HEK293 (cell line): Measurements from ENCODE around the gene ZNF506.

Experiments
- AEBP2 ChIP-seq: fragments of 450-650 bp; formaldehyde crosslinking; IDR thresholded peaks from 2 replicates; pipeline ENCODE4 v1.5.1; 2016; ENCODE audit warnings: missing biosample characterization, missing genetic modification characterization, borderline replicate concordance
- BCL11A ChIP-seq: fragments of 450-650 bp; formaldehyde crosslinking; IDR thresholded peaks from 2 replicates; pipeline ENCODE4 v1.5.1; 2016; ENCODE audit warnings: low read depth, missing biosample characterization, missing genetic modification characterization
- INSM2 ChIP-seq: fragments of 450-650 bp; formaldehyde crosslinking; IDR thresholded peaks from 2 replicates; pipeline ENCODE4 v1.5.1; 2016; ENCODE audit warnings: missing biosample characterization, missing genetic modification characterization
- KLF8 ChIP-seq: fragments of 450-650 bp; formaldehyde crosslinking; IDR thresholded peaks from 2 replicates; pipeline ENCODE4 v1.5.1; 2016; ENCODE audit warnings: missing biosample characterization, missing genetic modification characterization
- PRDM6 ChIP-seq: fragments of 450-650 bp; formaldehyde crosslinking; IDR thresholded peaks from 2 replicates; pipeline ENCODE4 v1.5.1; 2017; ENCODE audit warnings: missing biosample characterization, missing genetic modification characterization
- REPIN1 ChIP-seq: fragments of 450-650 bp; formaldehyde crosslinking; IDR thresholded peaks from 2 replicates; pipeline ENCODE4 v1.5.1; 2017; ENCODE audit warnings: missing biosample characterization, missing genetic modification characterization, low read depth
- SALL2 ChIP-seq: fragments of 450-650 bp; formaldehyde crosslinking; IDR thresholded peaks from 2 replicates; pipeline ENCODE4 v1.5.0; 2017; ENCODE audit warnings: missing biosample characterization, mild to moderate bottlenecking, missing genetic modification characterization, borderline replicate concordance
- TRIM28 ChIP-seq: IDR thresholded peaks from 2 replicates; pipeline ENCODE4 v1.6.1; 2011; ENCODE audit warnings: low read length, control low read depth, borderline replicate concordance
- ZBTB26 ChIP-seq: fragments of 450-650 bp; formaldehyde crosslinking; optimal IDR thresholded peaks from 2 replicates; pipeline ENCODE3; 2016; ENCODE audit warnings: missing biosample characterization, mild to moderate bottlenecking, missing genetic modification characterization
- ZBTB44 ChIP-seq: fragments of 450-650 bp; IDR thresholded peaks from 2 replicates; pipeline ENCODE4 v1.5.1; 2018; ENCODE audit warnings: missing biosample characterization, mild to moderate bottlenecking, missing genetic modification characterization
- ZEB2 ChIP-seq: fragments of 450-650 bp; formaldehyde crosslinking; IDR thresholded peaks from 2 replicates; pipeline ENCODE4 v1.5.1; 2016; ENCODE audit warnings: missing biosample characterization, missing genetic modification characterization
- ZIC2 ChIP-seq: fragments of 450-650 bp; formaldehyde crosslinking; IDR thresholded peaks from 2 replicates; pipeline ENCODE4 v1.5.1; 2016; ENCODE audit warnings: missing biosample characterization, missing genetic modification characterization
- ZNF140 ChIP-seq: fragments of 450-650 bp; formaldehyde crosslinking; IDR thresholded peaks from 2 replicates; pipeline ENCODE4 v1.5.1; 2016; ENCODE audit warnings: missing biosample characterization, missing genetic modification characterization
- ZNF221 ChIP-seq: fragments of 450-650 bp; formaldehyde crosslinking; IDR thresholded peaks from 2 replicates; pipeline ENCODE4 v1.5.1; 2017; ENCODE audit warnings: missing biosample characterization, missing genetic modification characterization, borderline replicate concordance
- ZNF248 ChIP-seq: fragments of 450-650 bp; formaldehyde crosslinking; IDR thresholded peaks from 2 replicates; pipeline ENCODE4 v1.5.1; 2017; ENCODE audit warnings: missing biosample characterization, missing genetic modification characterization
- ZNF274 ChIP-seq, 2 experiments: fragments of 200-500 bp in 1 of 2; fragments of 450-650 bp in 1 of 2; sonication (Bioruptor generic) in 1 of 2; formaldehyde crosslinking in 1 of 2; IDR thresholded peaks; 2 replicates each; pipeline versions ENCODE4 v1.5.1 to v1.6.1; 2014 to 2016; ENCODE audit warnings: borderline replicate concordance in 1 of 2, inconsistent platforms in 1 of 2, low read length in 1 of 2, missing biosample characterization in 1 of 2, missing genetic modification characterization in 1 of 2
- ZNF37A ChIP-seq: fragments of 450-650 bp; IDR thresholded peaks from 2 replicates; pipeline ENCODE4 v1.5.1; 2018; ENCODE audit warnings: missing biosample characterization, missing genetic modification characterization
- ZNF394 ChIP-seq: fragments of 450-650 bp; formaldehyde crosslinking; IDR thresholded peaks from 2 replicates; pipeline ENCODE4 v1.5.1; 2016; ENCODE audit warnings: missing biosample characterization, missing genetic modification characterization, mild to moderate bottlenecking, moderate library complexity, borderline replicate concordance
- ZNF423 ChIP-seq: fragments of 450-650 bp; formaldehyde crosslinking; IDR thresholded peaks from 2 replicates; pipeline ENCODE4 v1.5.1; 2016; ENCODE audit warnings: missing biosample characterization, missing genetic modification characterization
- ZNF426 ChIP-seq: fragments of 450-650 bp; formaldehyde crosslinking; IDR thresholded peaks from 2 replicates; pipeline ENCODE4 v1.5.1; 2017; ENCODE audit warnings: missing biosample characterization, missing genetic modification characterization, mild to moderate bottlenecking, inconsistent platforms, moderate library complexity
- ZNF473 ChIP-seq: fragments of 450-650 bp; formaldehyde crosslinking; IDR thresholded peaks from 2 replicates; pipeline ENCODE4 v1.5.1; 2017; ENCODE audit warnings: missing biosample characterization, missing genetic modification characterization
- ZNF529 ChIP-seq: fragments of 450-650 bp; formaldehyde crosslinking; IDR thresholded peaks from 2 replicates; pipeline ENCODE4 v1.5.1; 2017; ENCODE audit warnings: missing genetic modification characterization, missing biosample characterization; ENCODE audit not compliant: insufficient replicate concordance
- ZNF600 ChIP-seq: fragments of 450-650 bp; formaldehyde crosslinking; IDR thresholded peaks from 2 replicates; pipeline ENCODE4 v1.5.1; 2016; ENCODE audit warnings: missing biosample characterization, missing genetic modification characterization
- ZNF623 ChIP-seq: fragments of 450-650 bp; formaldehyde crosslinking; IDR thresholded peaks from 2 replicates; pipeline ENCODE4 v1.5.1; 2016; ENCODE audit warnings: missing biosample characterization, missing genetic modification characterization
- ZNF670 ChIP-seq: fragments of 450-650 bp; formaldehyde crosslinking; IDR thresholded peaks from 2 replicates; pipeline ENCODE4 v1.5.1; 2016; ENCODE audit warnings: missing biosample characterization, missing genetic modification characterization, low read depth
- ZNF701 ChIP-seq: fragments of 450-650 bp; formaldehyde crosslinking; IDR thresholded peaks from 2 replicates; pipeline ENCODE4 v1.5.1; 2016; ENCODE audit warnings: missing biosample characterization, missing genetic modification characterization
- ZNF704 ChIP-seq: fragments of 450-650 bp; formaldehyde crosslinking; IDR thresholded peaks from 2 replicates; pipeline ENCODE4 v1.5.1; 2016; ENCODE audit warnings: missing biosample characterization, missing genetic modification characterization
- ZNF76 ChIP-seq: fragments of 450-650 bp; formaldehyde crosslinking; IDR thresholded peaks from 2 replicates; pipeline ENCODE4; 2016; ENCODE audit warnings: low read depth, missing biosample characterization, missing genetic modification characterization, borderline replicate concordance
- ZNF768 ChIP-seq: fragments of 450-650 bp; formaldehyde crosslinking; IDR thresholded peaks from 2 replicates; pipeline ENCODE4 v1.5.1; 2018; ENCODE audit warnings: missing biosample characterization, mild to moderate bottlenecking, missing genetic modification characterization
- ZNF785 ChIP-seq: fragments of 450-650 bp; formaldehyde crosslinking; IDR thresholded peaks from 2 replicates; pipeline ENCODE4 v1.5.1; 2016; ENCODE audit warnings: missing biosample characterization, missing genetic modification characterization
- ZNF837 ChIP-seq: fragments of 450-650 bp; formaldehyde crosslinking; IDR thresholded peaks from 2 replicates; pipeline ENCODE4 v1.5.1; 2016; ENCODE audit warnings: missing biosample characterization, missing genetic modification characterization

ZNF506 gene

GRCh38 chr19:19821366-19821951, at the start of gene ZNF506 (continued):
- no peak for TF ChIP-seq ZBTB26 (tag by site-specific recombination)
- no peak for TF ChIP-seq ZIC2 (tag by site-specific recombination)
- no peak for TF ChIP-seq ZNF785 (tag by site-specific recombination)
- no peak; the same call in 1 of the 2 replicates for TF ChIP-seq ZNF394 (tag by site-specific recombination)
- TF ChIP-seq ZNF140, result no peak
- no peak for TF ChIP-seq AEBP2 (tag by site-specific recombination)
- TF ChIP-seq ZNF670 (tag by site-specific recombination), result no peak
- TF ChIP-seq ZNF423, result no peak
- TF ChIP-seq ZNF426 (tag by site-specific recombination), result no peak
- no peak for TF ChIP-seq KLF8 (tag by site-specific recombination)
- TF ChIP-seq SALL2 (tag by site-specific recombination), result no peak
- no peak for TF ChIP-seq ZNF248 (tag by site-specific recombination)
- no peak for TF ChIP-seq ZNF704
- no peak for TF ChIP-seq BCL11A (tag by site-specific recombination)
- TF ChIP-seq ZEB2, result no peak
- no peak for TF ChIP-seq ZNF768 (tag by site-specific recombination)
- no peak for TF ChIP-seq ZBTB44 (tag by site-specific recombination)
- TF ChIP-seq TRIM28, result peak; percentile 41; the same call in 1 of the 2 replicates
- TF ChIP-seq ZNF37A (tag by site-specific recombination), result no peak
- no peak for TF ChIP-seq ZNF837 (tag by site-specific recombination)
- no peak for TF ChIP-seq PRDM6 (tag by site-specific recombination)
- peak; percentile 71; the same call in 1 of the 2 replicates for TF ChIP-seq ZNF76
- TF ChIP-seq ZNF701 (tag by site-specific recombination), result no peak
- TF ChIP-seq ZNF600, result peak; percentile 94
- no peak for TF ChIP-seq REPIN1 (tag by site-specific recombination)
- no peak for TF ChIP-seq ZNF623 (tag by site-specific recombination)
- TF ChIP-seq ZNF274 (IDR thresholded peaks at IDR 0.05; ENCODE audit: low read length), result no peak
- TF ChIP-seq ZNF274 (tag by site-specific recombination; IDR thresholded peaks at IDR 0.05; ENCODE audit: borderline replicate concordance), result no peak
- no peak for TF ChIP-seq ZNF473 (tag by site-specific recombination)
- no peak for TF ChIP-seq ZNF529 (tag by site-specific recombination)
- no peak for TF ChIP-seq INSM2 (tag by site-specific recombination)
- TF ChIP-seq ZNF221, result no peak
